GM18508 (cell line): Measurements from ENCODE around the gene P2RX6.
"Not testable (repeated sequence)": the region's sequence is repeated elsewhere in the genome, so short reads cannot be mapped to it uniquely, and the experiment has no call there.

Experiments
- ATAC-seq: cut with Tn5 transposase; IDR thresholded peaks from one replicate; pipeline ENCODE4 v1.9.1; 2021; ENCODE audit warnings: moderate number of reproducible peaks; ENCODE audit not compliant: insufficient read depth, unreplicated experiment

P2RX6 gene

DNA sequence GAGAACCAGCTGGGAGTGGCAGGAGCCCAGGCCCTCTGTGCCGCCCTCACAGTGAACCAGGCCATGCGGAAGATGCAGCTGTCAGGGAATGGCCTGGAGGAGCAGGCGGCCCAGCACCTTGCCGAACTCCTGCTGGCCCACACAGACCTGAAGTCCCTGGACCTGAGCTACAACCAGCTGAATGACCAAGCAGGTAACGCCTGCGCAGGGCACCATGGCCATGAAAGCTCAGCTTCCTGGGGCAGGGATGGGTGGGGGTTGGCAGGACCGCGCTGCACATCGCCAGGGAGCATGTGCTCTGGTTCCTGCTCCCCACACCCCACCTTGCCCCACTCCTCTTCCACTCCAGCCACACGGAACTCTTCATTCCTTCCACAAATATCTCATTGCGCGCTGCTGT, 34.0 kb downstream of the P2RX6 start:
- not testable (repeated sequence) for ATAC-seq

DNA sequence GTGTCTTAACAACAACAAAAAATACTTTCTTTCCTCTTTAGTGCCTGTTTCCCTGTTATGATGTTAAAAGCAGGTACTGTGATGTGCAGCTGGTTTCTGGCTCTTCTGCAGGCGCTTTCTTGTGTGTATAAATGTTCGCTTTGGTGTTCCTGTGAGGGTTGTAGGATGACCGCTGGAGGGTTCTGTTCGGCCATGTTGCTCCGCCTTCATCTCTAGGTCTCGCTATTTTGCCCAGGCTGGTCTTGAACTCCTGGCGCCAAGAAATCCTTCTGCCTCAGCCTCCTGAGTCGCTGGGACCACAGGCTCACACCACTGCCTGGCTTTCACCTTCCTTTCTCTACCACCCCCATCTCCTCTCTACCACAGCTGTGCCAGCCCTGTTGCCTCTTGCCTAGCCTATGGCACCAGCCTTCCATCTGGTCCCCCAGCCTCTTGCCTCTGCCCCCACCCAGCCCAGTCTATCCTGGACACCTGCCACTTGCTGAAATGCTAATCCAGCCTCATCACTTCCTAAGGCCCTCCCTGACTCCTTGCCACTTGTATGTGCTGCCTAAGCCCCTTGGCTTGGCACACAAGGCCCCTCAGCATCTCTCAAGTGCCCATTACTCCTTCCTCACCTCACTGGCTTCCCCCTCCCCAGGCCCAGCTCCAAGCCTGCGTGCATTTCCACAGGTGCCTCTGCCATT, 36.3 kb downstream of the P2RX6 start:
- ATAC-seq: no peak

DNA sequence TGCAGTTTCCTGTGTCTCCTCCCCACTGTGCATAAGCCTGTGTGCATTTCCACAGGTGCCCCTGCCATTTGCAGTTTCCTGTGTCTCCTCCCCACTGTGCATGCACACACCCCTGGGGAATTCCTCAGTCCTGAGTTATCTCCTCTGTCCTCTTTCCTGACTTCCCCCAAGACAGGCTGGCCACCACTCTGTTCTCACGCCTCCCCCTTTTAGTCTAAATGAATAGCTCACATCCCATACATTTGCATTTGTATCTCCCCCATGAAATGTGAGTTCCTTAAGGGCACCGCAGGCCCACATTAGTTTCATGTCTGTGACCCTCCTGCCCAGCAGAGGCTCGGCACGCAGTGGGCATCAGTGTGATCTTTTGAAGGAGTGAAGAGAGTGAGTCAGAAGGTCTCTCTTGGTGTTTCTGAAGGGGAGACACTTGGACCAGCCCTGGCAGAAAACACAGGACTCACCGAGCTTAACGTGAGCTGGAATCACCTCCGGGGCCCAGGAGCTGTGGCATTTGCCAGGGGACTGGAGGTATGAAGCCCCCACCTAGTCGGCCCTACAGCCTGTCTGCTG, 37.0 kb downstream of the P2RX6 start:
- no peak for ATAC-seq

DNA sequence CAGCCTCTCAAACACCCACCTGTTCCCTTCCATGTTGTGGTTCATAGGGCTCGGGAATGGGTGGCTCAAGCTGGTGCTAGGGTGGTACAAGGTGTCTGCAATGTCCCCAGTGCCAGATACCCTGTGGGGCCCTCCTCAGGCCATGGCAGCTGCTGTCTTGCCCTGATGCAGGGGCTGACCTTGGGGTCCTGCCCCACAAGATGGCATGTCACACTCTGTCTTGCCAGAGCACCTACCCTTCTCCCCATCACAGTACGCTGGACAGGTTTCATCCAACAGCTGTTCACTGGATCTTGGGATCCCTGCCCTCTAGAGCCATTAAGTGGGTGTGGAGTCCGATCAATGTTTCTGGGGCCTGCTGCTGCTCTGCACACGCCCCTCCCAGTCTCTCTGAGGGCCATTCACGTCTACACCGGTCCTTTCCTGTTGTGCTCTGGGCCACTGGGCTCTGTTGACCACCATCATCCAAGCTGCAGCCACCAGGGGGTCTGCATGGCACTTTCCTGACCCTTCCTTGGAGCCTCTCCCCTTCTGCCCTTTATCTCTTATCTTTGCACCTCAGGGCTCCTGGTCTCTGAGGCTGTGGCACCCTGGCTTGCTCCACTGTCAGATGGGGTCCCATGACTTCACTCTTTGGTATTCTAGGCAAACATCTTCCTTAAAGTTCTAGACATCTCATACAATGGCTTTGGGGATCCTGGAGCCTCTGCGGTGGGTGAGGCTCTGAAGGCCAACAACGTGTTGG, 37.9 kb downstream of the P2RX6 start:
- ATAC-seq: no peak

DNA sequence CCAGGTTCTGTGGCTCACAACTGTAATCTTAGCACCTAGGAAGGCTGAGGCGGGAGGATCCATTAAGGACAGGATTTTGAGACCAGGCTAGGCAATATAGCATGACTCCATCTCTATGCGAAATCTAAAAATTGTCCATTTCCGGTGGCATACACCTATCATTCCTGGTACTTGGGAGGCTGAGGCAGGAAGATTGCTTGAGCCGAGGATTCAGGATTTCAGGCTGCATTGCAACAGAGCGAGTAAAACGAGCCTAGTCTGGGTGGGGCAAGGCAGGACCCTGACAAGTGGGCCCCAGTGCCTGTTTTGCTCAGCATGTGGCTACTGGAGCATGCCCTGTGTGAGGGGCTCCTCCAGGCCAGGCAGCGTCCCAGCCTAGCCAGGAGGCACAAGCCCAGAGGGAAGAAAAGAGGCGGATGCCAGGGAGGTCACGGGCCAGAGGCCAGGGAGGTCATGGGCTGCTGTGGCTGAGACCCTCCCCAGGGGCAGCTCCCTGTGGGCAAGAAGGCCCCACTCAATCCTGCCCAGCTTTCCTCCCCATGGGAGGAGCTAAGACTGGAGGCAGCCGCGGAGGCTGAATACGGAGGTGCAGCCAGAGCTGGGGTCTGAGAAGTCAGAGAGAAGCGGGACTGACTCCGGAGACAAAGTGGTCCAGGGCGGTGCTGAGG, 39.2 kb downstream of the P2RX6 start:
- ATAC-seq: no peak

DNA sequence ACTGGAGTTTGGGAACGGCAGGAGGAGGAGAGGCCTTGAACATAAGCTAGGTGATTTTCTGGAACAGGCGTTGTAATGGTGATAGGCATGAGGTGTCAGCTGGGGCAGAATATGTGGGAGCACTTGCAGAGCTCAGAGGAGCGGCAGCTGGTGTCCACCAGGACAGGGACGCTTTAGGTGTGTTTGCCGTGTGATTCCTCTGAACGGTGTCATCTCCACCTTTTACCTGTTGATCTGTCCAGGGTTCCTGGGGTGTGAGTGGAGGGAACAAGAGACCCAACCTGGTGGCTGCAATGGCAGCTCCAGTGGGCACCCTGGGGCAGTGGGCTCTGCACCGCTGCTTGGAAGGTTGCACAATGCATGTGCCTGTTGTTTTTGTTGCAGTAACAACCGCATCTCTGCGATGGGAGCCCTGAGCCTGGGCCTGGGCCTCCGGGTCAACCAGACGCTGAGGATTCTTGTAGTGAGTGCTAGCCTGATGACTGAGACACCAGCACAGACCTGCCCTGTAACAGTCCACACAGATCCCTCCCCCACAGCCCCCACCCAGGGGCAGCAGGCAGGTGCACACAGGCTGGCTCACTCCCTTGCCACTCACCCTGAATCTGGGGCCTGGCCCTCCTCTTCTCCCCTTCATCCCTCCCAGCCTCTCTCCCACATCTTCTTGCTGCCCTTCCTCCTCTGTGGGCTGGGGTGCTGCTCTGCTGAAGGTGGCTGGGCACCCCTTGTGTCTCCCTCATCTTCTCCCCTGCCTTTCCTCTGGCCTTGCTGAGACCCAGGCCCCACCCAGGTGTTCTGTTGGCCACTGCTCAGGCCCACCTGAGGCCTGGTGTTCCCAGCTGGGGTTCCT, 40.0 kb downstream of the P2RX6 start:
- ATAC-seq: no peak

GRCh38 chr22:21055564-21055834, 40.5 kb downstream of the P2RX6 start:
- ATAC-seq: no peak

DNA sequence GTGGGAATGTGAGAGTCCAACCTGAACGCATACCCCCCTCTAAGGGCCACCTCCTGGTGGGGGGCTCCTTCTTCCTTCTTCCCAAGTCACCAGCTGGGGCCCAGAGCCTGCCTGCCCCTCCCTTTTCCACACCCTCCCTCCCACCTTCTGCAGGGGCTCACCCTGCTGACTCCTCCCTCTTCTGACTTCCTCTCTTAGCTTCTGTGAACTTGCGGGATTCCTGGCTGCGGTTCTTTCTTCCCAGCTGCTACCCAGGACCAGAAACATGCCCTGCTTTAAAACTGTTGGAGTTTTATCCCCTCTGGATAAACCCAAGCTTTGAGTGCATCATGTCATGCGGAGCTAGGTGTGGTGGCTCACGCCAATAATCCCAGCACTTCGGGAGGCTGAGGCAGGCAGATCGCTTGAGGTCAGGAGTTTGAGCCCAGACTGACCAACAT, 40.9 kb downstream of the P2RX6 start:
- ATAC-seq: no peak

DNA sequence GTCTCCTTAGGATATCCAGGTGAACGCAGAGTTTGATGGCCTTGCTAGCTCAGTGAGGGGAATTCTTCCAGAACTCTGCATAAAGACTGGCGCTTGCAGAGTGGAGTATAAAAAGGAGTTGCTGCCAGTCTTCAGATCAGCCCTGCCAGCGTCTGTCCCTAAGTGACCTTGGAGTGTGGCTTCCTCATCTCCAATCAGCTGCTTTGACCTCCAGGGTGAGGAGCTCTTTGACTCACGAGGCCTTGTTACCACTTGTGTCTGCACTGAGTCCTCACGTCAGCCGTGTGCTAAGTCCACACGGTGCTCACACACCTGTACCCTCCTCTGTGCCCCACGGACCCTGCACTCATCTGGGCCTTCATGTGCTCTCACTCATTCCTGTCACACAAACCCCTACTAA, 45.4 kb downstream of the P2RX6 start:
- ATAC-seq: not testable (repeated sequence)

DNA sequence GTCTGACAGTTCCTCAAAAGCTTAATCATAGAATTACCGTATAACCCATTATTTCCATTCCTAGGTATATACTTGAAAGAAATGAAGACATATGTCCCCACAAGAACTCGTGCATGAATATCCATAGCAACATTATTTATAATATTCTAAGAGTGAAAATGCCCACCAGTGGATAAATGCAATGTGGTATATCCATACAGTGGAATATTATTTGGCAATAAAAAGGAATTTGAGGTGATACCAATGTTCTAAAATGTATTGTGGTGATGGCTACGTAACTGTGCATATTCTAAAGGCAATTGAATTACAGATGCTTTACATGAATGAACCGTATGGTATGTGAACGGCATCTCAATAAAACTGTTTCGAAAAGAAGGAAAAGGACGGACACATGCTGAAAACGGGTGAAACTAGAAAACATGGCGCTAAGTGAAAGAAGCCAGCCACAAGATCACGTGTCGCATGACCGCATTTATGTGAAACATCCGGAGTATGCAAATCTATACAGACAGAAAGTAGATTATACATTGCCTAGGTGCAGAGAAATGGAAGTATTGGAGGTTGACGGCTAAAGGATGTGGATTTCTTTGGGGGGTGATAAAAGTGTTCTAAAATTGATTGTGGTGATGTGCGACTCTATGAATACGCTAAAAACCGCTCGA, 46.8 kb downstream of the P2RX6 start:
- not testable (repeated sequence) for ATAC-seq

GRCh38 chr22:21064425-21064824, 49.5 kb downstream of the P2RX6 start:
- not testable (repeated sequence) for ATAC-seq

DNA sequence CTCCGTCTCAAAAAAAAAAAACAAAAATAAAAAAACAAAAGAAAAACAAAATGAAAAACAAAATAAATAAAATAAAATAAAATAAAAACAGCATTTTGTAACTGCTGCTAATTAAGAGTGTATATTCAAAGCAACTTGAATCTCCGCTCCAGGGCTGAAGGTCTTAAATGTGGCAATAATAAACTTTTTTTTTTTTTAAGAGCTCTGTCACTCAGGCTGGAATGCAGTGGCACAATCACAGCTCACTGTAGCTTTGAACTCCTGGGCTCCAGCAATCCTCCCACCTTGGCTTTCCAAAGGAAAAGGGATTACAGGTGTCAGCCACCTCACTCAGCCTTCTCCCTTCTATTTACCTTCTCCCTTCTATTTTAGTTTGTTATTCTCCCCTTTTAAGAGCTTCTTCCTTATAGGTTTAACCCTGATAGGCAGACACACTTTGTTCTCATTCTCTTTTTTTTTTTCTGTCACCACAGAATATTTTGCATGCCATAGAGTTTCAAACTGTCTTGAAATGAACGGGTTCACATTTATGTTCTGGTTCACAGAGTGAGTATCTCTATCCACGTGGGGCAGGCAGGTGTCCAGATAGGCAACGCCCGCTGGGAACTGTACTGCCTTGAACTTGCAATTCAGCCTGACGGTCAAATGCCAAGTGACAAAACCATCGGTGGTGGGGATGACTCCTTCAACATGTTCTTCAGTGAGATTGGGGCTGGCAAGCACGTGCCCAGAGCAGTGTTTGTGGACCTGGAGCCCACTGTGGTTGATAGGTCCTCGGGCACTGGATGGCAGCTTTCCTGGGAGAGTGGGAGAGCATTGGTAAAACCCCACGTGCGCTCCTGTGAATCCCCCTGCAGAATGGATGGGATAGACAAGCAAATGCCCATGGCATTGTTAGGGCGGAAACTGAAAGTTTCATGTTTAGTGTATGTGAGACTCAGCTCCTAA, 50.2 kb downstream of the P2RX6 start:
- ATAC-seq: no peak

GRCh38 chr22:21067075-21067900, 52.3 kb downstream of the P2RX6 start:
- no peak for ATAC-seq

- no peak for ATAC-seq
These were observed 53.1 kb downstream of the P2RX6 start for GRCh38 chr22:21067901-21068680.

DNA sequence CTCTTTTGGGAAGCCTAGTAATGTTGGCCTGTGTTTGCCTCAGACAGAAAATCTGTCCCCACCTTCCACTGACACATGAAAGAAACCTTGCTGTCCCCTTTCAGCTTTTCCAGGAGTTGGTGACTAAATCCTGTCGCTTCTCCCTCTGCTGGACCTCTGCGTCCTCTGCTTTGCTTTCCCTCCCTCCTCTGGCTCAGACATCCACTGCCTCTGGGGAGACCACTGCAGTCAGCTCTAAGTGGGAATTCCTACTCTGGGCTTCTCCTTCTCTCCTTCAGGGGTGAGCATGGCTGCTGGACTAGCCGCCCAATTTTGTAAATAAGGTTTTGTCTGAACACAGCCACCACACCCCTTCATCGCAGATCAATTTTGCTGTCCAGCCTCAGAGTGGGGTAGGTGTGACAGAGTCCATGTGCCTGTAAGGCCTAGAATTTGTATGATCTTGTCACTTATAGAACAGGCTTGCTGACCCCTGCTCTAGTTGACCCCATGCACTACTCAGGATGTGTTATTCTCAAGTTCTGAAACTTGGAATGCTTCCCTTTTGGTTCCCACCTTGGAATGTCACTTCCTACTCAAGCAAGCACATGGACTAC, 53.8 kb downstream of the P2RX6 start:
- ATAC-seq: no peak

GRCh38 chr22:21069375-21069774, 54.4 kb downstream of the P2RX6 start:
- ATAC-seq: no peak
